Right lobe of liver (tissue), 6 donors: Measurements from ENCODE around the gene GPX7. TPM values are rescaled to one million over a fixed set of nuclear protein-coding genes. Genes with fewer than 3 reads are reported as not detected.

ENCODE experiments used
- ATAC-seq, 4 donors: fragments of 200-7000 bp; cut with Tn5 transposase; one replicate each; pipeline ENCODE4 v1.9.1; 2020; ENCODE audit warnings: mild to moderate bottlenecking in 4 of 4, moderate library complexity in 4 of 4
- DNase-seq, 3 donors: peaks; one replicate each; pipeline ENCODE4 v3.0.0-alpha.2; 2020
- H3K27ac ChIP-seq, 3 donors: fragments of 200-600 bp; one replicate each; pipeline ENCODE4 v1.8.0; 2022
- H3K27me3 ChIP-seq, 2 donors: fragments of 200-600 bp; one replicate each; pipeline ENCODE4 v1.8.0; 2022
- H3K36me3 ChIP-seq, 4 donors: fragments of 200-600 bp; sonication (generic) in 1 of 4; one replicate each; pipeline versions ENCODE4 v1.5.1 to v1.8.0; 2017 to 2022; ENCODE audit warnings: control low read depth in 1 of 4
- H3K4me1 ChIP-seq, 4 donors: fragments of 200-600 bp; sonication (generic) in 1 of 4; one replicate each; pipeline versions ENCODE4 v1.5.1 to v1.8.0; 2017 to 2022; ENCODE audit warnings: control low read depth in 1 of 4
- H3K4me3 ChIP-seq, 3 donors: fragments of 200-600 bp; one replicate each; pipeline ENCODE4 v1.8.0; 2022
- H3K9me3 ChIP-seq, 4 donors: fragments of 200-600 bp; sonication (generic) in 1 of 4; one replicate each; pipeline versions ENCODE4 v1.5.1 to v1.8.0; 2017 to 2022; ENCODE audit warnings: control low read depth in 1 of 4
- POLR2A ChIP-seq: fragments of 450-650 bp; IDR thresholded peaks from one replicate; pipeline ENCODE4 v1.6.1; 2017; ENCODE audit warnings: antibody characterized with exemption, mild to moderate bottlenecking
- WGBS: methylation state at CpG from one replicate; pipeline ENCODE4 v1.1.6; 2018; ENCODE audit warnings: low coverage, low lambda C conversion rate; ENCODE audit not compliant: insufficient coverage; ENCODE audit errors: missing lambda C conversion rate; 5-methylcytosine and 5-hydroxymethylcytosine counted together
- intact Hi-C, 2 donors: fragments of 100-400 bp; cut with DNase I; formaldehyde crosslinking; loops; one replicate each; pipeline versions ENCODE4 v1.11.2 to v1.14.1; 2022
- total RNA-seq, 6 experiments: library from RNA; depleted of rRNA in 2 of 6; stranded (reverse); fragments of >200 nt in 2 of 6; fragmentation: NEBNext Ultra II Directional in 3 of 6; extraction: Animal tissue kit (Norgen Biotek cat#: 25700) in 3 of 6; gene quantifications; one replicate each; pipeline versions ENCODE4 v1.1.0 to v1.2.4, GENCODE V29; 2016 to 2023
- TF ChIP-seq, protein P1 (sequence below), 4 donors: fragments of 200-600 bp in 3 of 4; fragments of 450-650 bp in 1 of 4; IDR thresholded peaks; one replicate each; pipeline versions ENCODE4 v1.5.1 to v1.8.0; 2016 to 2022; ENCODE audit warnings: antibody characterized with exemption in 4 of 4, mild to moderate bottlenecking in 2 of 4
- donor health status: DM: no; HTN: yes; CAD: no.
- donor health status: DM: no; HTN: no; CAD: no.
- donor health status: DM: no; HTN: no; CAD: no.
- donor health status: DM: no; HTN: yes; CAD: no.
- donor health status: DM: no; HTN: yes; CAD: no.

GPX7 gene
- total RNA-seq, 6 experiments from 2014 or later, result 1.6 to 4.3 (median 2.7) TPM

DNA sequence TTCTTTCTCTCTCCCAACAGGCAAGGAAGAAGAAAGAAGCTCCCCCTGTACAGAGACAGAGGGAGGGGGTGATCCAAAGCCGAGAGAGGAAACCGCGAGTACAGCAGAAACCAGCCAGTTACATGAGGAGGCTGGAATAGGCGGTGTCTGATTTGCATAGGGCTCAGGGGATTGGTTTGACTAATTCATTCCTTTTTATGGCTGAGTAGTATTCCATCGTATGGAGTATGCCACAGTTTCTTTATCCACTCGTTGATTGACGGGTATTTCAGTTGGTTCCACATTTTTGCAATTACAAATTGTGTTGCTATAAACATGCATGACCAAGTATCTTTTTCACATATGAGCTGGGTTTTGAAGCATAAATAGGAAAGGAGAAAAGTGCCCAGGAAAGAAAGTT, 3.4 kb upstream of the GPX7 start:
- no peak overlapping the region for H3K27ac ChIP-seq
- intact Hi-C loops, result no loop called here
- H3K4me3 ChIP-seq, result no peak overlapping the region
- H3K9me3 ChIP-seq, result no peaks in the 10 kb centered on the region
- H3K4me1 ChIP-seq, result peaks cover 0 to 4% (median 0%) of the 10 kb centered on the region in 4 donors
- H3K27me3 ChIP-seq, result no peaks in the 10 kb centered on the region
- ATAC-seq, result no peak
- TF ChIP-seq, protein P1, sequence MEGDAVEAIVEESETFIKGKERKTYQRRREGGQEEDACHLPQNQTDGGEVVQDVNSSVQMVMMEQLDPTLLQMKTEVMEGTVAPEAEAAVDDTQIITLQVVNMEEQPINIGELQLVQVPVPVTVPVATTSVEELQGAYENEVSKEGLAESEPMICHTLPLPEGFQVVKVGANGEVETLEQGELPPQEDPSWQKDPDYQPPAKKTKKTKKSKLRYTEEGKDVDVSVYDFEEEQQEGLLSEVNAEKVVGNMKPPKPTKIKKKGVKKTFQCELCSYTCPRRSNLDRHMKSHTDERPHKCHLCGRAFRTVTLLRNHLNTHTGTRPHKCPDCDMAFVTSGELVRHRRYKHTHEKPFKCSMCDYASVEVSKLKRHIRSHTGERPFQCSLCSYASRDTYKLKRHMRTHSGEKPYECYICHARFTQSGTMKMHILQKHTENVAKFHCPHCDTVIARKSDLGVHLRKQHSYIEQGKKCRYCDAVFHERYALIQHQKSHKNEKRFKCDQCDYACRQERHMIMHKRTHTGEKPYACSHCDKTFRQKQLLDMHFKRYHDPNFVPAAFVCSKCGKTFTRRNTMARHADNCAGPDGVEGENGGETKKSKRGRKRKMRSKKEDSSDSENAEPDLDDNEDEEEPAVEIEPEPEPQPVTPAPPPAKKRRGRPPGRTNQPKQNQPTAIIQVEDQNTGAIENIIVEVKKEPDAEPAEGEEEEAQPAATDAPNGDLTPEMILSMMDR (IDR thresholded peaks at IDR 0.05), result no peak
- no peak for TF ChIP-seq POLR2A
- H3K36me3 ChIP-seq, result no peaks in the 10 kb centered on the region
- 97% methylated on average over 6 of the region's 7 CpGs for WGBS
- DNase-seq, result no peak

DNA sequence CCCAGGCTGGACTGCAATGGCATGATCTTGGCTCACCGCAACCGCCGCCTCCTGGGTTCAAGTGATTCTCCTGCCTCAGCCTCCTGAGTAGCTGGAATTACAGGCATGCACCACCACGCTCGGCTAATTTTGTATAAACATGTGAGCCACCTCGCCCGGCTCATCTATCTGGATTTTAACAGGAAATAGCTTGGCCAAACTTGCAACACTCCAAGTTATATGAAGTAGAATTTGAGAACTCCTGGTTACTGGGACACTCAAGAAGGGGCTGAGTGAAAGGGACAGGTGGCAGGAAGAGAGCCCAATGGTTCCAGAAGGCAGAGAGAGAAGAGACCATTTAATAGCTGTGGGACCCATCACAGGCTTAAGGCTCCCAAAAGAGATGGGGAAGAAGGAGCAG, 2.9 kb upstream of the GPX7 start:
- WGBS, result 87% methylated on average over 6 of the region's 7 CpGs
- Histone ChIP-seq H3K9me3 (no peaks in the 10 kb centered on the region), H3K4me3 (no peak overlapping the region), H3K36me3 (no peaks in the 10 kb centered on the region), H3K4me1 (peaks cover 0 to 4% (median 0%) of the 10 kb centered on the region in 4 donors), H3K27me3 (no peaks in the 10 kb centered on the region), H3K27ac (no peak overlapping the region)
- TF ChIP-seq, protein P1 (IDR thresholded peaks at IDR 0.05), result no peak
- no peak for TF ChIP-seq POLR2A
- intact Hi-C loops, result no loop called here
- DNase-seq (no peak), ATAC-seq (no peak)

DNA sequence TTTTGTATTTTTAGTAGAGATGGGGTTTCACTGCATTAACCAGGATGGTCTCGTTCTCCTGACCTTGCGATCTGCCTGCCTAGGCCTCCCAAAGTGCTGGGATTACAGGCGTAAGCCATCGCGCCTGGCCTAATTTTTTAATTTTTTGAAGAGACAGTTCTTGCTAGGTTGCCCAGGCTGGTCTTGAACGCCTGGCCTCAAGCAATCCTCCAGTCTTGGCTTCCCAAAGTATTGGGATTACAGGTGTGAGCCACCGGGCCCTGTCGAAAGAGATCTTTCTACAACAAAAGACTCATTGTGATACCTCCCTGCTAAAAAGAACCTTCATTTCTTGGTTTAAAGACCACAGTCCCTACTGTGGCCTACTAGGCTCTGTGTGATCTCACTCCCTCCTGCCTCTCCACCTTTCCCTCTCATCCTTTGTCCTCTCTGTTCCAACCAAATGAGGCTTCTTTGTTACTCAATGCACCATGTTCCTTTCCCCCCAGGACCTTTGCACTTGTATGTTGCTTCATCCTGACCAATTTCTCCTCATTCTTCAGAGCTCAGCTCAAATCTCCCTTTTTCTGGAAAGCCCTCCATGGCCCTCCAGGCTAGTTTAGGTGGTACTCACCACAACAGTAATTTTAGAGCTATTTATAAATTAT, 1.5 kb upstream of the GPX7 start:
- Histone ChIP-seq H3K4me3 (no peak overlapping the region), H3K9me3 (no peaks in the 10 kb centered on the region), H3K27ac (no peak overlapping the region), H3K4me1 (peaks cover 0 to 4% (median 0%) of the 10 kb centered on the region in 4 donors), H3K36me3 (no peaks in the 10 kb centered on the region), H3K27me3 (no peaks in the 10 kb centered on the region)
- ATAC-seq (peak in 1 of 4 donors; percentile 11), DNase-seq (no peak)
- intact Hi-C loops, result no loop called here
- TF ChIP-seq, protein P1 (IDR thresholded peaks at IDR 0.05), result no peak
- TF ChIP-seq POLR2A, result no peak
- WGBS, result 95% methylated on average over 4 of the region's 8 CpGs

DNA sequence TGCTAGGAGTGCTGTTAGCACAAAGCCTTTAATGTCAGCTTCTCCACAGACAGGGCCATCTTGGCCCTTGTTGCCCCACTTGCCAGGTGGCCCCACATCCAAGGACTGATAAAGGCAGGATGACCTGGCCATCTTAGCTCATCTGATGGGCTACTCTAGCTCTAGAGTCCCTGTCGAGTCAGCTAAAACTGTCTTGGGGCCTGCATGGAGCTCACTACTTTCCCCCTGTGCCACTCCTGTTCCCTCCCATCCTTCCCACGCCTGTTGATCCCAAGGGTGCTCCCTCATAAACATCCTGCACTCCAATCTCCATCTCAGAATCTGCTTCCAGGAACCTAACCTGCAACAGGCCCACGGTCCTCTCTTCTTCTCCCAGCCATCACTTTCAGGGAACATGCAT, 652 bp upstream of the GPX7 start:
- intact Hi-C loops, result no loop called here
- H3K27ac ChIP-seq, result no peak overlapping the region
- no peak overlapping the region for H3K4me3 ChIP-seq

More for the DNA sequence above, 652 bp upstream of the GPX7 start:
- Histone ChIP-seq H3K36me3 (no peaks in the 10 kb centered on the region), H3K9me3 (no peaks in the 10 kb centered on the region), H3K27me3 (no peaks in the 10 kb centered on the region), H3K4me1 (peaks cover 0 to 4% (median 0%) of the 10 kb centered on the region in 4 donors)
- 89% methylated on average over 3 of the region's 3 CpGs for WGBS
- DNase-seq, result no peak
- TF ChIP-seq POLR2A, result no peak
- TF ChIP-seq, protein P1 (IDR thresholded peaks at IDR 0.05), result no peak
- ATAC-seq, result no peak
